ENCODE data around the gene FLT4.

The FLT4 gene

GRCh38 chr5:180621311-180621710, 28.1 kb downstream of the FLT4 start:
- no peak for TF ChIP-seq CTCF (IDR thresholded peaks at IDR 0.05; ENCODE audit: extremely low read depth, insufficient read depth, missing control alignments)
- no peak for DNase-seq (ENCODE audit: low spot score)
- in situ Hi-C loops (cut with MboI; ENCODE audit: low pct_unique_long_range_greater_than_20kb, low sequenced_read_pairs, unreplicated experiment): no loop called here

- no peak for TF ChIP-seq CTCF (IDR thresholded peaks at IDR 0.05; ENCODE audit: extremely low read depth, insufficient read depth, missing control alignments)
- no peak for DNase-seq (ENCODE audit: low spot score)
- in situ Hi-C loops (cut with MboI; ENCODE audit: low pct_unique_long_range_greater_than_20kb, low sequenced_read_pairs, unreplicated experiment): no loop called here
Measured at GRCh38 chr5:180620014-180620413, 29.4 kb downstream of the FLT4 start.

DNA sequence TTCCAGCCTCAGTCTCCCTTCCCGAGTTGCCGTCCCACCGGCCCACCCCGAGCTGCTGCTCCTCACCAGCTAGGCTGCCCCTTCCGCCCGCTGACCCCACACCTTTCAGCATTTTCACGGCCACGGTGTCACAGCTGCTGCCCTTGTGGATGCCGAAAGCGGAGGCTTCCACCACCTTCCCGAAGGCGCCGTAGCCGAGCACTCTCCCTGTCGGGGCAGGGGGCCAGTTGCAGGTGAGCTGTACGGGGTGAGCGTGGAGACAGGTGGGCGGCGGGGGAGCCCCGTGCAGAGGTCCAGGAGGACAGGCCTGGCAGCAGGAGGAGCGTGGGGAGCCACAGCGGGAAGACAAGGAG, 29.9 kb downstream of the FLT4 start:
- in situ Hi-C loops (cut with MboI; ENCODE audit: low pct_unique_long_range_greater_than_20kb, low sequenced_read_pairs, unreplicated experiment): no loop called here
- DNase-seq (ENCODE audit: low spot score): no peak
- TF ChIP-seq CTCF (IDR thresholded peaks at IDR 0.05; ENCODE audit: extremely low read depth, insufficient read depth, missing control alignments): no peak

DNA sequence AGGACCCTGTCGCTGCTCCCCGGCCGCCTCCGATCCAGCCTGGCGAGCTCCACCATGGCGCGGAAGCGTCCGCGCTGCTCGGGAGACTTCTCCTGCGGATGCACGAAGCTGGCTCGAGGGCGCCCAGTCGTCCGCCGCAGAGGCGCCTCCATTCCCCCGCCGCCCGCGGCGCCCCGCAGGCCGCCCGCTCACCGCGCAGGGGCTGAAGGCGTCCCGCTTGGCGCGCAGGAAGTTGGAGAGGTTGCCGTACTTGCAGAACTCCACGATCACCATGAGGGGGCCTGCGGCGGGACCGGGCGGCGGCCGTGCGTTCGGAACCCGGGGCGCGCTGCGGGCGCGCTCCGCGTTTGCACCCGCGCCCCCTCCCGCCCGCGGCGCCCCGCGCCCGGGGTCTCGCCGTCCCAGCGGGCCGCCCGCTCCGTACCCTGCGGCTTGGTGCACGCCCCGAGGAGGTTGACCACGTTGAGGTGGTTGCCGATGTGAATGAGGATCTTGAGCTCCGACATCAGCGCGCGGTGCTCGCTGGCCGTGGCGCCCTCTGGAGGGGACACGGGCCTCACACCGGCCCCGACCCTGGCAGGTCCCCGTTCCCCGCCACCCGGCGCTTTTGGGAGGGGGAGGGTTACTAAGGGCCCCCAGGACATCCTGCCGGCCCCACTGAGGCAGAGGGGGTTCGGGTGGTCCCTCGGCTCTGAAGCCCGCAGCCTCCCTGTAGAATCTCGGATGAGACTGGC, 30.4 kb downstream of the FLT4 start:
- in situ Hi-C loops (cut with MboI; ENCODE audit: low pct_unique_long_range_greater_than_20kb, low sequenced_read_pairs, unreplicated experiment): no loop called here
- TF ChIP-seq CTCF (IDR thresholded peaks at IDR 0.05; ENCODE audit: extremely low read depth, insufficient read depth, missing control alignments): no peak
- no peak for DNase-seq (ENCODE audit: low spot score)

- DNase-seq (ENCODE audit: low spot score): no peak
- no peak for TF ChIP-seq CTCF (IDR thresholded peaks at IDR 0.05; ENCODE audit: extremely low read depth, insufficient read depth, missing control alignments)
- in situ Hi-C loops (cut with MboI; ENCODE audit: low pct_unique_long_range_greater_than_20kb, low sequenced_read_pairs, unreplicated experiment): no loop called here
Measured at GRCh38 chr5:180618487-180618828, 30.9 kb downstream of the FLT4 start.

- DNase-seq (ENCODE audit: low spot score): no peak
- no peak for TF ChIP-seq CTCF (IDR thresholded peaks at IDR 0.05; ENCODE audit: extremely low read depth, insufficient read depth, missing control alignments)
- in situ Hi-C loops (cut with MboI; ENCODE audit: low pct_unique_long_range_greater_than_20kb, low sequenced_read_pairs, unreplicated experiment): no loop called here
Measured at GRCh38 chr5:180613814-180614188, 35.6 kb downstream of the FLT4 start.

Measured in GM13977 (cell line).